Hepatocyte (in vitro differentiated cells): ENCODE measurements around the gene HES3.

Source experiments
- EZH2 ChIP-seq: fragments of 200-600 bp; sonication (generic); IDR thresholded peaks from 2 replicates; pipeline ENCODE4 v1.6.1; 2016; ENCODE audit warnings: antibody characterized with exemption, mild to moderate bottlenecking, borderline replicate concordance
- EZH2phosphoT487 ChIP-seq: fragments of 200-600 bp; sonication (generic); IDR thresholded peaks from one replicate; pipeline ENCODE4 v1.6.1; 2018; ENCODE audit warnings: antibody characterized with exemption, mild to moderate bottlenecking, low read depth, moderate library complexity; ENCODE audit not compliant: unreplicated experiment, severe bottlenecking
- TF ChIP-seq, protein P1 (sequence below): fragments of 200-600 bp; sonication (generic); IDR thresholded peaks from 2 replicates; pipeline ENCODE4 v1.5.1; 2016; ENCODE audit warnings: antibody characterized with exemption, mild to moderate bottlenecking; ENCODE audit not compliant: poor library complexity

DNA sequence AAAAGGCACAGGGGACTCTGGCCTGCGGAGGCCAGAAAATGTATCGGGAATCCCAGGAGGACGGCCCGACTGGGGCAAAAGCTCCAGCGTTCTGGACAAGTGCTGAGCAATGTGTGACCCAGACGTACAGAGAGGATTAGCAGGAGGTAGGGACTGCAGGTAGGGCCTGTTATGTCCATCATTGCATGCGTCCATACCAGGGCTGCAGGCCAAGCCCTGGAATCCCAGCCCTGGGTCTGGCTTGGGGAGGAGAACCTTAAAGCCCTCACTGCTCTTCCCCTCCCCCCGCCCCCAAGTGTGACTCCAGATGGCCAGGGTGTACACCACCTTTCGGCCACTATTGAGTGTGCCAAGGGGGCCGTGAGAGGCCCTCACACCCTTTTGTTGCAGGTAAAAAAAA is 36.1 kb upstream of the HES3 start:
- TF ChIP-seq, protein P1, sequence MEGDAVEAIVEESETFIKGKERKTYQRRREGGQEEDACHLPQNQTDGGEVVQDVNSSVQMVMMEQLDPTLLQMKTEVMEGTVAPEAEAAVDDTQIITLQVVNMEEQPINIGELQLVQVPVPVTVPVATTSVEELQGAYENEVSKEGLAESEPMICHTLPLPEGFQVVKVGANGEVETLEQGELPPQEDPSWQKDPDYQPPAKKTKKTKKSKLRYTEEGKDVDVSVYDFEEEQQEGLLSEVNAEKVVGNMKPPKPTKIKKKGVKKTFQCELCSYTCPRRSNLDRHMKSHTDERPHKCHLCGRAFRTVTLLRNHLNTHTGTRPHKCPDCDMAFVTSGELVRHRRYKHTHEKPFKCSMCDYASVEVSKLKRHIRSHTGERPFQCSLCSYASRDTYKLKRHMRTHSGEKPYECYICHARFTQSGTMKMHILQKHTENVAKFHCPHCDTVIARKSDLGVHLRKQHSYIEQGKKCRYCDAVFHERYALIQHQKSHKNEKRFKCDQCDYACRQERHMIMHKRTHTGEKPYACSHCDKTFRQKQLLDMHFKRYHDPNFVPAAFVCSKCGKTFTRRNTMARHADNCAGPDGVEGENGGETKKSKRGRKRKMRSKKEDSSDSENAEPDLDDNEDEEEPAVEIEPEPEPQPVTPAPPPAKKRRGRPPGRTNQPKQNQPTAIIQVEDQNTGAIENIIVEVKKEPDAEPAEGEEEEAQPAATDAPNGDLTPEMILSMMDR: no peak
- TF ChIP-seq EZH2phosphoT487 (no peak), EZH2 (no peak)
